Mesothelial cell of epicardium (in vitro differentiated cells): ENCODE results near the gene CSMD2. TPM values are rescaled to one million over a fixed set of nuclear protein-coding genes. Genes with fewer than 3 reads are reported as not detected.

Experiments
- DNase-seq, 2 experiments: peaks; one replicate each; pipeline ENCODE4 v3.0.0; 2021; ENCODE audit warnings: low spot score in 2 of 2; ENCODE audit not compliant: unreplicated experiment in 2 of 2
- H3K27ac Mint-ChIP-seq: 2 replicates; pipeline ENCODE4 v1.8.0; 2021; ENCODE audit warnings: mixed read lengths
- H3K27me3 Mint-ChIP-seq: 2 replicates; pipeline ENCODE4 v1.8.0; 2021; ENCODE audit warnings: low read depth, mixed read lengths
- H3K36me3 Mint-ChIP-seq: 2 replicates; pipeline ENCODE4 v1.8.0; 2021; ENCODE audit warnings: mixed read lengths
- H3K4me1 Mint-ChIP-seq: 2 replicates; pipeline ENCODE4 v1.8.0; 2021; ENCODE audit warnings: mixed read lengths
- H3K4me3 Mint-ChIP-seq: 2 replicates; pipeline ENCODE4 v1.8.0; 2021; ENCODE audit warnings: mild to moderate bottlenecking, moderate library complexity, mixed read lengths
- H3K9me3 Mint-ChIP-seq: 2 replicates; pipeline ENCODE4 v1.8.0; 2021; ENCODE audit warnings: mixed read lengths
- CTCF ChIP-seq: fragments of 200-600 bp; sonication (generic); IDR thresholded peaks from one replicate; pipeline ENCODE4 v1.5.0; 2021; ENCODE audit warnings: antibody characterized with exemption; ENCODE audit not compliant: unreplicated experiment
- total RNA-seq: library from RNA; stranded (reverse); gene quantifications from 3 replicates; pipeline ENCODE4 v1.2.1, GENCODE V29; 2021

CSMD2 gene
- total RNA-seq, 1 donor from 2014 or later: 1.9 TPM

GRCh38 chr1:34078383-34078782 is 86.6 kb downstream of the CSMD2 start:
- Mint-ChIP-seq H3K4me3 (no peak overlapping the region), H3K9me3 (peaks cover 25% of the 10 kb centered on the region), H3K27me3 (peaks cover 2% of the 10 kb centered on the region), H3K36me3 (no peaks in the 10 kb centered on the region), H3K27ac (no peak overlapping the region), H3K4me1 (no peaks in the 10 kb centered on the region)
- no peak for TF ChIP-seq CTCF
- DNase-seq: no peak

DNA sequence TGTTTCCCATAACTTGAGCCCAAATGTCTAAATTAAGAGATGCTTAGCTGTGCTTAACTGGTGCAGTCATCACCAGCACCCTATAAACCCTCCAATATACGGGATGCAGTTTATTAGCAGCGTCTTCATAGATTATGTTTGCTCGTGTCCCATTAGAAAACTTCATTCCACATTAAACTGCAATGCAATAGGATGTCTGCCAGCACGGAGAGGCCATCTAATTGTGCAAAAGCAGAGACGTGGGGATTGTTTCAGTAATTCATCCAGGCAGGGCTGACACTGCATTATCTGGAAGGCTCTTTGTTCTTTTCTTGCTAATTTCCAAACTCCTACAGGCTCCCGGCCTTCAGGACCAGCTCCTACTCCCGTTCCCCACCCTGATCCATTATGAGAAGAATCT is 89.5 kb downstream of the CSMD2 start:
- Mint-ChIP-seq H3K4me1 (no peaks in the 10 kb centered on the region), H3K4me3 (no peak overlapping the region), H3K9me3 (peaks cover 13% of the 10 kb centered on the region), H3K27me3 (peaks cover 3% of the 10 kb centered on the region), H3K27ac (no peak overlapping the region), H3K36me3 (no peaks in the 10 kb centered on the region)
- no peak for DNase-seq
- no peak for TF ChIP-seq CTCF

DNA sequence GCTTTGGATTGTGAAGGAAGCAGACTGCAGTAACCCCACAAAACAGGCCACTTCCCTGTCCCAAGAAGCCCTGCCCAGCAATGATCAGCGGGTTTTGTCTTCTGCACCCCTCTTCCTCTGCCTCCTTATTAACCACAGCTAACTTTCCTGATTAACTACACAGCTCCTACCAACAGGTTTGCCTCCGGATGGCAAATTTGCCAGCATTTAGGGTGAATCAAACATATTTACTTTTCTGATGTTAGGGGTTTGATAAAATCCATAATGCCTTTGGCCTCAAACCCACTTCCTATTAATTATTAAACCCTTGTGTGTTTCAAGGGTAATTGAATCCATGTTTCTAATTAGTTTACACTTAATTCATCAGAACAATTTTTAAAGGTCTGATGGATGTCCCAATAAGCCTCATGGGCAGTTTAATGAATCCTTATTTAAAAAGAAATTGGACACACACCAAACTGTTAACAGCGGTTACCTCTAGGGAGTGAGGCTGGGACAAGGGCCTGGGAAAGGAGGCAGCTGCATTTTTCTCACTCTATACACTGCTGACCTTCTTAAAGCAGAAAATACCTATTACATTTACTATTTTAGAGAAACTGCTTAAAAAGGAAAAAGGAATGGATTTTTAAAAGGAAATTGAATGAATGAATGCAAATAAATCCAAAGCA is 91.9 kb downstream of the CSMD2 start:
- H3K36me3 Mint-ChIP-seq: no peaks in the 10 kb centered on the region
- H3K27me3 Mint-ChIP-seq: peaks cover 3% of the 10 kb centered on the region
- no peak for TF ChIP-seq CTCF
- no peak overlapping the region for H3K27ac Mint-ChIP-seq
- no peak overlapping the region for H3K4me3 Mint-ChIP-seq
- no peak for DNase-seq
- peaks cover 6% of the 10 kb centered on the region for H3K9me3 Mint-ChIP-seq
- H3K4me1 Mint-ChIP-seq: no peaks in the 10 kb centered on the region

DNA sequence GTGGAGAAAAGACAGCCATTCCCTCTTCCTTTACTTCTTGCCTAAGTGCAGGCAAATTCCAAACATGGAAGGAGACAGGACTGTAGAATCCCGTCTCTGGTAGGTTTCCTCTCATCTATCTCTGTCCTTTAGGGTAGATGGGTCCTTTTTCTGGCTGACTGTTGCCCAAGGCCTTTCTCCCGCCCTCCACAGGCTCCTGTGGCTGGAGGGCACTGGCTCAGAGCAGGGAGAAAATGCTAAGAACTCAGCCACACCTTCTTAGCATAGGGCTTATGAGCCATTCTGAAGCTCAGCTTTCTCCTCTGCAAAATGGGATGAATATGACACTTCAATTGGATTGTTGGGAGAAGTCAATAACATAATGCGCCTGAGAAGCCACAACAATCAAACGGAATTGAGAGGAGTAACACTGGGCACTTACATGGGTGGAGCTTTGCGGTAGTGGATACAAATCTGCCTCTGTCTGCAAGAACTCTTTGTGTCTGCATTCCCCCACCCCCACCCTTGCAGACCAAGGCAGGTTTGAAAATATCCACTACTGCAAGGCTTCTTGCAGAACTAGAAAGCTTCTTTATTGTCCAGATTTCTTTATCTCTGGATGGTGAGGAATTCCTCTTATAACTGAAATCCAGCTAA is 94.7 kb downstream of the CSMD2 start:
- Mint-ChIP-seq H3K4me1 (no peaks in the 10 kb centered on the region), H3K36me3 (no peaks in the 10 kb centered on the region), H3K4me3 (no peak overlapping the region), H3K27ac (no peak overlapping the region), H3K9me3 (peaks cover 6% of the 10 kb centered on the region), H3K27me3 (peaks cover 6% of the 10 kb centered on the region)
- no peak for DNase-seq
- TF ChIP-seq CTCF: no peak

DNA sequence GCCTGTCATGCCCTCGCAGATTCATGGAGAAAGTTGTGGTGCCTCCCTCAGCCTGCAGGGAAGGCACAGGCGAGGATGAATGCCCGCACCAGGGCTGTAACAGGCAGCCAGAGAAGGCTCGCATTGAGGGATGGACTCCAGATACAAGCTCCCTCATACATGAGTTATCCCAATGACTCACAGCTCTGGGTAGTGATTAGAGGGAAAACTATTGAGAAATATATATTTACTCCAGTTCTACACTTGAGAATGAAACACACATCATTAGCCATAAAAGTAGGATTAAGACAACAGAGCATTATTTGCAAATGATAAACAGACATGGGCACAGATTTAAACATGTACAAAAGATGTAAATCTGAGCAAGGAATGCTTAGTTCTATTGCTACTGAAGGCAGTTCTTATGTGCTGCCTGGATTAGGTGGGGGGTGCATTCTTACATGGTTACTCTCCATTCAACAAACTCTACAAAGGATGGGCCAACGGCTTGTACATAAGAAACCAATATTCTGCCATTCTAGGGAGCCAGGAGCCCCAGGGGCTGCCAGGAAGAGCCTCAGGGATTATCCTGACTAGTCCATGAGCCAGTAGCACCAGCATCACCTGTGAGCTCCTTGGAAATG is 97.9 kb downstream of the CSMD2 start:
- TF ChIP-seq CTCF: no peak
- Mint-ChIP-seq H3K36me3 (no peaks in the 10 kb centered on the region), H3K4me1 (no peaks in the 10 kb centered on the region), H3K27me3 (peaks cover 3% of the 10 kb centered on the region), H3K27ac (no peak overlapping the region), H3K9me3 (peaks cover 6% of the 10 kb centered on the region), H3K4me3 (no peak overlapping the region)
- DNase-seq: no peak
